Type B pancreatic cell (in vitro differentiated cells): Measurements from ENCODE around the gene ABTB2. TPM values are rescaled to one million over a fixed set of nuclear protein-coding genes. Genes with fewer than 3 reads are reported as not detected.

Source experiments
- DNase-seq: peaks from one replicate; pipeline ENCODE4 v3.0.0; 2021; ENCODE audit warnings: mixed read lengths; ENCODE audit not compliant: unreplicated experiment; ENCODE audit errors: extremely low spot score
- H3K27ac Mint-ChIP-seq: 2 replicates; pipeline ENCODE4 v1.8.0; 2021; ENCODE audit warnings: mild to moderate bottlenecking, mixed read lengths
- H3K27me3 Mint-ChIP-seq: 2 replicates; pipeline ENCODE4 v1.8.0; 2021; ENCODE audit warnings: mixed read lengths
- H3K36me3 Mint-ChIP-seq: 2 replicates; pipeline ENCODE4 v1.8.0; 2021; ENCODE audit warnings: mixed read lengths
- H3K4me1 Mint-ChIP-seq: one replicate; pipeline ENCODE4 v1.8.0; 2021; ENCODE audit warnings: mixed read lengths; ENCODE audit not compliant: unreplicated experiment
- H3K4me3 Mint-ChIP-seq: 2 replicates; pipeline ENCODE4 v1.8.0; 2021; ENCODE audit warnings: mild to moderate bottlenecking, mixed read lengths
- H3K9me3 Mint-ChIP-seq: 2 replicates; pipeline ENCODE4 v1.8.0; 2021; ENCODE audit warnings: mixed read lengths
- total RNA-seq: library from RNA; stranded (reverse); gene quantifications from 2 replicates; pipeline ENCODE4 v1.2.1, GENCODE V29; 2021; ENCODE audit warnings: low replicate concordance
- TF ChIP-seq, protein P1 (sequence below): fragments of 200-600 bp; sonication (generic); conservative IDR thresholded peaks from 2 replicates; pipeline ENCODE4 v1.5.0; 2021; ENCODE audit warnings: antibody characterized with exemption, mild to moderate bottlenecking

The ABTB2 gene
- total RNA-seq, 1 donor from 2014 or later, result 13.5 TPM

DNA sequence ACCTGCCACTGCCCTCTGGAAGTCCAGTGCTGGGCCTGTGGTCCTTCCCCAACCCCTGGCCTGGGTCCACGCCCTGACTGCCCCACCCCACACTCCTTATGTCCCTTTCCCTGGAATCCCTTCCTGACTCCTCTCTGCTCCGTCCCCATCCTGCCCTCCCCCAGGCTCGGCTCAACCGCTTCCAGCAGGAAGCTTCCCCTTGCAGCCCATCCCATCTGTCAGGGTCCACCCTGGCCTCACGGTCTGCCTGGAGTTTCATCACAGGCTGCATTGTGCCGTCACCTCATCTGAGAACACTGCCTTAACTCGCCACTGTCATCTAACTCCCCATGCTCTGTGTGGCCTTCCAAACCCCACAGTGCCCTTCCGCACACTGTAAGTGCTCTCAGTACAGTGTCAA, 188.1 kb downstream of the ABTB2 start:
- H3K4me1 Mint-ChIP-seq, result peaks cover 19% of the 10 kb centered on the region
- H3K9me3 Mint-ChIP-seq, result no peaks in the 10 kb centered on the region
- no peaks in the 10 kb centered on the region for H3K27me3 Mint-ChIP-seq
- H3K27ac Mint-ChIP-seq, result peak overlapping the region; percentile 25
- TF ChIP-seq, protein P1, sequence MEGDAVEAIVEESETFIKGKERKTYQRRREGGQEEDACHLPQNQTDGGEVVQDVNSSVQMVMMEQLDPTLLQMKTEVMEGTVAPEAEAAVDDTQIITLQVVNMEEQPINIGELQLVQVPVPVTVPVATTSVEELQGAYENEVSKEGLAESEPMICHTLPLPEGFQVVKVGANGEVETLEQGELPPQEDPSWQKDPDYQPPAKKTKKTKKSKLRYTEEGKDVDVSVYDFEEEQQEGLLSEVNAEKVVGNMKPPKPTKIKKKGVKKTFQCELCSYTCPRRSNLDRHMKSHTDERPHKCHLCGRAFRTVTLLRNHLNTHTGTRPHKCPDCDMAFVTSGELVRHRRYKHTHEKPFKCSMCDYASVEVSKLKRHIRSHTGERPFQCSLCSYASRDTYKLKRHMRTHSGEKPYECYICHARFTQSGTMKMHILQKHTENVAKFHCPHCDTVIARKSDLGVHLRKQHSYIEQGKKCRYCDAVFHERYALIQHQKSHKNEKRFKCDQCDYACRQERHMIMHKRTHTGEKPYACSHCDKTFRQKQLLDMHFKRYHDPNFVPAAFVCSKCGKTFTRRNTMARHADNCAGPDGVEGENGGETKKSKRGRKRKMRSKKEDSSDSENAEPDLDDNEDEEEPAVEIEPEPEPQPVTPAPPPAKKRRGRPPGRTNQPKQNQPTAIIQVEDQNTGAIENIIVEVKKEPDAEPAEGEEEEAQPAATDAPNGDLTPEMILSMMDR, result no peak
- no peak overlapping the region for H3K4me3 Mint-ChIP-seq
- H3K36me3 Mint-ChIP-seq, result peaks cover 11% of the 10 kb centered on the region
- no peak for DNase-seq

DNA sequence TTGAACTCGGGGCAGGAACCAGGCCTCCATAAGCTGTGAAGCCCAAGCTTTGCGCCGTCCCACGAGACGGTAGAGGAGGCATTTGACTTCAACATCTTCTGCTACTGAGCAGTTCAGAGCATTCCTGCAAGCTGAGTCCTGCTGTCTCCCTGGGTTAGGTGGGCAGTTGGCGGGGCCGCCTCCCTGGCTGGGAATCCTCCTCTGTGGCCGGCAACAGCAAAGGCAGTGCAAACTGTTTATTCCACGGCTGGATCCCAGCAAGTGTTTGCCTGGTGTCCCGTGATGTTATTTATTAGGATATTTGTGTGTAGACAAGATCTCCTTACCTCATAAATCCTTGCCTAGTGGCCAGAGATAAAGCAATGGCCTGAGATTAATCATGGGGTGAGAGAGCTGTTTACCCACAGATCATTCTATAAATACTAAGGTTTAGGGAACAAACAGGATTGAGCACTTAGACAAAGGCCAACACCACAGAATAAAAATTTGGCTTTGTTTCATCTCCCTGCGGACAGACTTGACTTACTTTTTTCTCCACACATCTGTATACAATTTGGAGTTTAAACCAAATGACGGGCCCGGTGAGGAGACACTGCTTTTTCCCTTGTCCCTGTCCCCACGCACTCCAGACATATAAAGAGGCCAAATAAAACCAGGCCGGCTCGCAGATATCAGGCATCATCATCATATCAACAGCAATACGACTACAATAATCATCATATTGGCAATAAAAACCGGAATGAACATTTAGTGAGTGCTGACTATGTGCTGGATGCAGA, 189.0 kb downstream of the ABTB2 start:
- Mint-ChIP-seq H3K4me3 (no peak overlapping the region), H3K27me3 (no peaks in the 10 kb centered on the region), H3K9me3 (no peaks in the 10 kb centered on the region), H3K4me1 (peaks cover 19% of the 10 kb centered on the region), H3K36me3 (peaks cover 11% of the 10 kb centered on the region), H3K27ac (peak overlapping the region; percentile 19)
- TF ChIP-seq, protein P1, result no peak
- DNase-seq, result no peak

DNA sequence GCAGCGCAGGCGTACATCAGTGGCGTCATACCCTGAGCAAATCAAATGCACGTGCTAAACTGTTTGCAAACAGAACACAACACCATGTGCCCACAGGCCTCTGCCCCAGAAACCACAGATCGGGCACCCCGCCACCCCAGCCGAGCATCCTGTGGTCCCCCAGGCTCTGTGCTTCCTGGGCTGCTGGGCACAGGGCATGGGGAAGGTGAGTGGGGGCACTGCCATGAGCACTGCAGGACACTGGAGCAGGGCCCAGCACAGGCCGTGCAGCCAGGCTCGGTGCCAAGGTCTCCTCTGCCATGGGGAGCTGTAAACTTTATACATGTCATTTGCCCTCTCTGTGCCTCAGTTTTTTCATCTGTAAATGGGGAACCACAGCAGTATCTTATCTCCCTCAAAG, 189.8 kb downstream of the ABTB2 start:
- no peak for DNase-seq
- no peaks in the 10 kb centered on the region for H3K27me3 Mint-ChIP-seq
- peak overlapping the region; percentile 31 for H3K27ac Mint-ChIP-seq
- H3K4me3 Mint-ChIP-seq, result no peak overlapping the region
- H3K4me1 Mint-ChIP-seq, result peaks cover 19% of the 10 kb centered on the region
- TF ChIP-seq, protein P1, result no peak
- no peaks in the 10 kb centered on the region for H3K9me3 Mint-ChIP-seq
- H3K36me3 Mint-ChIP-seq, result peaks cover 11% of the 10 kb centered on the region

DNA sequence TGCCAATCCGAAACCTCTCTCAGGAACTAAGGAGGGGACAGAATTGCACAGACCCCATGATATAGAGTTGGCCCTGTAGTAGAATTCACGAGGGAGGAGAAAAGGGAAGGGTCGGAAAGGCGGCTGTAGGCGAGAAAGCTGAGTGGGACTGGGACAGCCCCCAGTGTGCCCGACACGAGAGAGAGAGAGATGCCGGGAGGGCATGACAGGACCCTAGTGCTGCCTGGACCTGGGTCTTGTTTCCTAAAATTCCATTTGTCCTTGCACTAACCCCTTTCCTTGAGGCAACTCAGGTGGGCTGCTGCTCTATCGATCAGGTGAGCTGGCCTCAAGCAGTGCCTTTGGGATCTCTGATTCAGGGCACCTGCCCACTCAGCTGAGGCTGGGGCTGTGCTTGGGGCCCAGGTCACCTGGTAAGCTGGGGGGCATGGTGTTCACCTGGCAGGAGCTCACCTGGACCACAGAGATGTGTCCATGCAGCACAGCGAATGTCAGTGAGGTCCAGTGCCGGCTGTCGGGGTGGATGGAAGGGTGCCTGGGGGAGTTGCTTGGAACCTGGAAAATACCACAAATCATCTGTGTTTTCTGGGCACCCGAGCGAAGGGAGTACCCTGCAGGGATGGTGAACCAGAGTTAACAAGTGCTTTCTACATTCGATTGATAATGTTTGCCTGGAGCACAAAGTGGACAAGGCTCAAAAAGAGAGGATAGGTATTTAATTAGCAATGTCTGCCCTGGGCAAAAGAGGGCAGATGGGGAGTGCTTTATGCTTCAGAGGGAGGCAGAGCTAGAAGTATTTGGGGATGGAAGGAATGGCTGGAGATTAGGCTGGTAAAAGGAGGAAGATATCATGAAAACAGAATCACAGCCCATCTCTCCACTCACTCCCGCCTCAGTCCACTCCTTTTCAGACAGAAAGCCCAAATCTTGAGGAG, 190.7 kb downstream of the ABTB2 start:
- H3K9me3 Mint-ChIP-seq, result no peaks in the 10 kb centered on the region
- DNase-seq, result no peak
- H3K27ac Mint-ChIP-seq, result peak overlapping the region; percentile 31
- TF ChIP-seq, protein P1, result no peak
- no peaks in the 10 kb centered on the region for H3K27me3 Mint-ChIP-seq
- peak overlapping the region; percentile 18 for H3K4me3 Mint-ChIP-seq
- H3K36me3 Mint-ChIP-seq, result peaks cover 11% of the 10 kb centered on the region
- peaks cover 19% of the 10 kb centered on the region for H3K4me1 Mint-ChIP-seq

DNA sequence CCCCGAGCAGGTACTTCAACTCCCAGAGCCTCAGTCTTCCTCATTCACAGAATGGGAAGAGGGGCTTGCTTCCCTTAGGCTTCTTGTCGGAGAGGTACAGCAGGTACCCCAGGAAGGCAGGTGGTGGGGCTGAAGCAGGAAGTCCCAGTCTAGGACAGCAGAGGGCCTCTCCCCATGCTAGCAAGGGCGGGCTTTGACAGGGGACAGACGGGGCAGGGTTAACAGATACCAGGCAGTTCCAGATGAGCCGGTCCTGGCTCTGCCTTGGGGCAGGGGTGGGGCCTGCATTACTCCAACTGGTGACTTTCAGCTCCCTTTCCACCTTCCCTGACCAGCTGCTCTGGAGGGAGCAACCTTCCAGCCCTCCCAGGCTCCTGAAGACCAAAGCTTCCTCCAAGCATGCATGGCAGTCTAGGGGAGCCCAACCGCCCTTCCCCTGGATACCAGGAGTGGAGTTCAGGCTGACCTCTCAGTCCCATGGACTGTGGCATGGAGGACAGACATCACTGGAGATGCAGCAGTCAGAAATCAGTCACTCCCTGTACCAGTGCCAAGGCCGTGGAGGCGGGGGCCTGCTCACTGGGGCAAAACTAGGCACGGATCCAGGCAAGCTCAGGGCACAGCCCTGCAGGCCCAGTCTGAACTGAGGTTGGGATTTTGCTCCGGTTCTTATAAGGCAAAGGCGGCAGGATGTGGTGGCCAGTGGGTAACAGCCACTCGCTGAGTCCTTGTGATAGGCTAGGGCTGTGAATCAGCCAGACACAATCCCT, 191.8 kb downstream of the ABTB2 start:
- DNase-seq, result no peak
- H3K9me3 Mint-ChIP-seq, result no peaks in the 10 kb centered on the region

More for the DNA sequence above, 191.8 kb downstream of the ABTB2 start:
- Mint-ChIP-seq H3K27me3 (no peaks in the 10 kb centered on the region), H3K4me1 (peaks cover 19% of the 10 kb centered on the region), H3K36me3 (peaks cover 11% of the 10 kb centered on the region), H3K27ac (peak overlapping the region; percentile 56), H3K4me3 (no peak overlapping the region)
- TF ChIP-seq, protein P1, result peak; percentile 19
